HFF-Myc (cell line): ENCODE data around the gene NPAT.

ENCODE experiments used
- DNase-seq: peaks from one replicate; pipeline ENCODE4 v3.0.0-alpha.2; 2011; ENCODE audit warnings: low read depth; ENCODE audit errors: extremely low read depth
- H3K4me3 ChIP-seq: replicated peaks from 2 replicates; pipeline ENCODE4 v1.5.1; 2011; ENCODE audit warnings: low read depth, mild to moderate bottlenecking, control low read depth, low read length
- CTCF ChIP-seq: IDR thresholded peaks from 2 replicates; pipeline ENCODE4 v1.5.1; 2012; ENCODE audit warnings: mild to moderate bottlenecking, low read depth, low read length, control low read depth; ENCODE audit errors: missing control alignments

Gene NPAT

GRCh38 chr11:108241330-108242037 is 19.0 kb upstream of the NPAT start:
- DNase-seq = no peak
- no peak for TF ChIP-seq CTCF
- no peak overlapping the region for H3K4me3 ChIP-seq

- no peak for TF ChIP-seq CTCF
- no peak overlapping the region for H3K4me3 ChIP-seq
- DNase-seq = no peak
Measured at GRCh38 chr11:108239076-108239475, 16.6 kb upstream of the NPAT start.

GRCh38 chr11:108237058-108237481 is 14.6 kb upstream of the NPAT start:
- TF ChIP-seq CTCF = no peak
- no peak for DNase-seq
- no peak overlapping the region for H3K4me3 ChIP-seq

GRCh38 chr11:108235633-108236032 is 13.2 kb upstream of the NPAT start:
- H3K4me3 ChIP-seq = no peak overlapping the region
- no peak for DNase-seq
- TF ChIP-seq CTCF = no peak

GRCh38 chr11:108235192-108235591 is 12.8 kb upstream of the NPAT start:
- no peak overlapping the region for H3K4me3 ChIP-seq
- DNase-seq = no peak
- no peak for TF ChIP-seq CTCF

GRCh38 chr11:108233277-108233945 is 11.0 kb upstream of the NPAT start:
- H3K4me3 ChIP-seq = no peak overlapping the region
- no peak for TF ChIP-seq CTCF
- no peak for DNase-seq
